A549 (cell line): ENCODE data around the gene PLEKHG3. TPM values are rescaled to one million over a fixed set of nuclear protein-coding genes. Genes with fewer than 3 reads are reported as not detected.

Source experiments
- ATAC-seq, 2 experiments: fragments of 200-7000 bp in 1 of 2; fragments of >200 bp in 1 of 2; cut with Nextera tagmentation in 1 of 2; cut with Tn5 transposase in 1 of 2; 3 replicates each; pipeline versions ENCODE4 v1.8.0 to v1.9.1; 2018 to 2020; ENCODE audit warnings: mild to moderate bottlenecking in 1 of 2, moderate library complexity in 1 of 2
- CTCF ChIA-PET: fragments of 300-600 bp; sonication (Branson Sonifier 250); formaldehyde crosslinking; extraction: SDS; loops from one replicate; lab custom pipeline; 2021; ENCODE audit warnings: antibody characterized with exemption, inconsistent platforms; lab: Yijun Ruan, JAX
- POLR2A ChIA-PET: fragments of 350-600 bp; formaldehyde crosslinking; extraction: SDS; loops from one replicate; lab custom pipeline; 2021; ENCODE audit warnings: antibody characterized with exemption, inconsistent platforms; lab: Yijun Ruan, JAX
- DNase-seq, 2 experiments: peaks; one replicate each; pipeline versions ENCODE4 v3.0.0 to v3.0.0-alpha.2; 2011 to 2016; ENCODE audit warnings: low read depth in 1 of 2, low spot score in 1 of 2
- FAIRE-seq: peaks from 2 replicates; lab custom pipeline; 2011; peaks lifted over from hg19 to GRCh38; lab: Jason Lieb, UNC
- H3K27ac ChIP-seq, 2 experiments: fragments of >200 bp; sonication (Bioruptor Twin); formaldehyde crosslinking; 3 replicates each; pipeline ENCODE4 v1.5.1; 2016 to 2017
- H3K4me1 ChIP-seq: fragments of >200 bp; sonication (Bioruptor Twin); formaldehyde crosslinking; 3 replicates; pipeline ENCODE4 v1.6.1; 2016
- H3K4me2 ChIP-seq: fragments of >200 bp; sonication (Bioruptor Twin); formaldehyde crosslinking; 3 replicates; pipeline ENCODE4 v1.6.1; 2016
- H3K4me3 ChIP-seq: fragments of >200 bp; sonication (Bioruptor Twin); formaldehyde crosslinking; 3 replicates; pipeline ENCODE4 v1.5.1; 2016
- H3K9me3 ChIP-seq: fragments of >200 bp; sonication (Bioruptor Twin); formaldehyde crosslinking; 3 replicates; pipeline ENCODE4 v1.6.1; 2016
- CEBPB ChIP-seq, 2 experiments: fragments of >200 bp in 1 of 2; sonication (Bioruptor Twin) in 1 of 2; formaldehyde crosslinking in 1 of 2; IDR thresholded peaks; 2 replicates each; pipeline ENCODE4 v1.6.1; 2012 to 2016
- CHD2 ChIP-seq: fragments of 150-350 bp; IDR thresholded peaks from 2 replicates; pipeline ENCODE4 v1.6.1; 2014; ENCODE audit warnings: low read length; ENCODE audit not compliant: partially characterized antibody
- EHMT2 ChIP-seq: fragments of 200-600 bp; sonication (generic); IDR thresholded peaks from 2 replicates; pipeline ENCODE4 v1.6.1; 2016; ENCODE audit warnings: antibody characterized with exemption, low read depth, mild to moderate bottlenecking, moderate library complexity
- EP300 ChIP-seq, 2 experiments: fragments of >200 bp; sonication (Bioruptor Twin); formaldehyde crosslinking; IDR thresholded peaks; 2 replicates in 1 of 2; 3 replicates in 1 of 2; pipeline ENCODE4 v1.6.1; 2016 to 2017
- ESRRA ChIP-seq: fragments of 150-350 bp; IDR thresholded peaks from 2 replicates; pipeline ENCODE4 v1.6.1; 2014; ENCODE audit warnings: mild to moderate bottlenecking, low read length, borderline replicate concordance
- HDAC2 ChIP-seq: fragments of 200-600 bp; sonication (generic); IDR thresholded peaks from 2 replicates; pipeline ENCODE4 v1.6.1; 2016
- HEYL ChIP-seq: fragments of 250-450 bp; sonication (Bioruptor Pico); IDR thresholded peaks from 2 replicates; pipeline ENCODE4 v1.8.0; 2021; ENCODE audit warnings: mild to moderate bottlenecking, moderate library complexity
- HOXB5 ChIP-seq: fragments of 250-450 bp; sonication (Bioruptor Pico); IDR thresholded peaks from 2 replicates; pipeline ENCODE4 v1.5.0; 2020; ENCODE audit warnings: mild to moderate bottlenecking, moderate library complexity
- KDM1A ChIP-seq: fragments of 200-600 bp; sonication (generic); IDR thresholded peaks from 2 replicates; pipeline ENCODE4 v1.6.1; 2016; ENCODE audit warnings: low read depth, mild to moderate bottlenecking
- MAFK ChIP-seq: fragments of 450-650 bp; IDR thresholded peaks from 2 replicates; pipeline ENCODE4 v1.6.1; 2014; ENCODE audit not compliant: partially characterized antibody
- MAZ ChIP-seq: fragments of 150-350 bp; IDR thresholded peaks from 2 replicates; pipeline ENCODE4 v1.6.1; 2014; ENCODE audit warnings: antibody characterized with exemption, low read depth, low read length, borderline replicate concordance
- MYC ChIP-seq: IDR thresholded peaks from 2 replicates; pipeline ENCODE4 v1.6.1; 2012; ENCODE audit warnings: mild to moderate bottlenecking, inconsistent platforms, low read length, improper control_type of control experiment, borderline replicate concordance
- NPAS2 ChIP-seq: fragments of 250-450 bp; sonication (Bioruptor Pico); IDR thresholded peaks from 2 replicates; pipeline ENCODE4 v1.8.0; 2022; ENCODE audit warnings: mild to moderate bottlenecking, moderate library complexity, borderline replicate concordance
- NR3C1 ChIP-seq: fragments of >200 bp; sonication (Bioruptor Twin); formaldehyde crosslinking; IDR thresholded peaks from 3 replicates; pipeline ENCODE4 v1.6.1; 2017
- PHF8 ChIP-seq: fragments of 200-600 bp; sonication (generic); IDR thresholded peaks from 2 replicates; pipeline ENCODE4 v1.6.1; 2016; ENCODE audit warnings: low read depth, mild to moderate bottlenecking, antibody characterized with exemption, moderate library complexity, borderline replicate concordance
- RFX5 ChIP-seq: fragments of 450-650 bp; IDR thresholded peaks from 2 replicates; pipeline ENCODE4 v1.7.1; 2014; ENCODE audit warnings: antibody characterized with exemption, mild to moderate bottlenecking, moderate library complexity
- RNF2 ChIP-seq: fragments of 200-600 bp; sonication (generic); IDR thresholded peaks from 2 replicates; pipeline ENCODE4 v1.6.1; 2016; ENCODE audit warnings: low read depth, mild to moderate bottlenecking, antibody characterized with exemption, moderate library complexity, borderline replicate concordance
- SMC3 ChIP-seq: fragments of >200 bp; sonication (Bioruptor Twin); formaldehyde crosslinking; IDR thresholded peaks from 3 replicates; pipeline ENCODE4 v1.6.1; 2018; ENCODE audit warnings: inconsistent platforms
- ZFP36 ChIP-seq: fragments of 450-650 bp; IDR thresholded peaks from 2 replicates; pipeline ENCODE4 v1.6.1; 2014; ENCODE audit warnings: borderline replicate concordance; ENCODE audit not compliant: partially characterized antibody
- ZSCAN20 ChIP-seq: fragments of 250-450 bp; sonication (Bioruptor Pico); IDR thresholded peaks from 2 replicates; pipeline ENCODE4 v1.8.0; 2022; ENCODE audit warnings: mild to moderate bottlenecking, moderate library complexity
- WGBS: methylation state at CpG from one replicate; pipeline ENCODE4 v1.1.6; 2017; ENCODE audit errors: missing lambda C conversion rate; 5-methylcytosine and 5-hydroxymethylcytosine counted together
- polyA plus RNA-seq, 4 experiments: library from polyadenylated mRNA; depleted of rRNA in 3 of 4; stranded (reverse); fragments of >200 nt; fragmentation: RNase III in 1 of 4; extraction: RNeasy Plus Mini Kit Qiagen cat#74134 plus additional on column Dnase treatment in 1 of 4; gene quantifications; 2 replicates in 3 of 4; 3 replicates in 1 of 4; pipeline ENCODE4 v1.2.3, GENCODE V29; 2011 to 2017
- TF ChIP-seq, protein P1 (sequence below): fragments of 150-350 bp; IDR thresholded peaks from 2 replicates; pipeline ENCODE4 v1.6.1; 2014; ENCODE audit warnings: low read depth, mild to moderate bottlenecking, low read length
- TF ChIP-seq, protein P2 (sequence below): fragments of 250-450 bp; sonication (Bioruptor Pico); IDR thresholded peaks from 2 replicates; pipeline ENCODE4 v1.5.0; 2020; ENCODE audit warnings: low read depth, mild to moderate bottlenecking, moderate library complexity
- TF ChIP-seq, protein P3 (sequence below): fragments of >200 bp; sonication (Bioruptor Twin); formaldehyde crosslinking; IDR thresholded peaks from 2 replicates; pipeline ENCODE4 v1.6.1; 2016
- TF ChIP-seq, protein P4 (sequence below): fragments of >200 bp; sonication (Bioruptor Twin); formaldehyde crosslinking; IDR thresholded peaks from 3 replicates; pipeline ENCODE4 v1.6.1; 2016
- TF ChIP-seq, protein P5 (sequence below): fragments of >200 bp; sonication (Bioruptor Twin); formaldehyde crosslinking; IDR thresholded peaks from 3 replicates; pipeline ENCODE4 v1.5.1; 2016
- TF ChIP-seq, protein P6 (sequence below): fragments of 450-650 bp; IDR thresholded peaks from 2 replicates; pipeline ENCODE4 v1.6.1; 2014; ENCODE audit warnings: antibody characterized with exemption

The PLEKHG3 gene
- polyA plus RNA-seq, 2 of the 4 experiments (the other 2 are of a cell fraction): 21.9 to 30.5 TPM

DNA sequence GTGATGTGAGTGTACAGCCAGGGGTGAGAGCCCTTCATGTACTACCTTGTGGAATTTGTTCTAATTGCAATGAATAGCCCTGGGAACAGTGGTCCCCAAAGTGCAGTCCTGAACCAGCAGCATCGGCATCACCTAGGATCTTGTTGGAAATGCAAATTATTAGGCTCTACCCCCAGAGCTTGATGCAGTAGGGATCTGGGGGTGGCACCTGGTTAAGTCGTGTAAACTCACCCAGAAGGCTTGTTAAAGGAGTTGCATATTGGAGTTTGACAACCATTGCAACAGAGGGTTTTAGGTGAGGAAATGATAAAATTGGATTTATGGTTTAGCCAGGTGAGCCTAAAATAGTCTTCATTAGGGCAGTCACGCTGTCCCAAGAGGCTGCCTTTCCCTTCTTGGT lies 73.2 kb downstream of the PLEKHG3 start:
- DNase-seq: no peak
- Histone ChIP-seq H3K4me1 (no peaks in the 10 kb centered on the region), H3K4me3 (no peak overlapping the region), H3K27ac (no peak overlapping the region), H3K9me3 (no peaks in the 10 kb centered on the region), H3K4me2 (no peak overlapping the region)
- FAIRE-seq: no peak
- ATAC-seq: no peak
- ChIA-PET CTCF (interaction anchor here (1.1 to 12.5 kb wide), 4 partner anchors 12 to 140 kb away, joined by 3 to 102 read pairs (median 46); no protein-coding TSS in a partner anchor), POLR2A (no interaction called here)
- no peak for TF ChIP-seq ZFP36
- no peak for TF ChIP-seq SMC3
- TF ChIP-seq MAZ: no peak
- no peak for TF ChIP-seq NR3C1
- TF ChIP-seq HOXB5 (CRISPR knock-in tag): no peak
- TF ChIP-seq, protein P1, sequence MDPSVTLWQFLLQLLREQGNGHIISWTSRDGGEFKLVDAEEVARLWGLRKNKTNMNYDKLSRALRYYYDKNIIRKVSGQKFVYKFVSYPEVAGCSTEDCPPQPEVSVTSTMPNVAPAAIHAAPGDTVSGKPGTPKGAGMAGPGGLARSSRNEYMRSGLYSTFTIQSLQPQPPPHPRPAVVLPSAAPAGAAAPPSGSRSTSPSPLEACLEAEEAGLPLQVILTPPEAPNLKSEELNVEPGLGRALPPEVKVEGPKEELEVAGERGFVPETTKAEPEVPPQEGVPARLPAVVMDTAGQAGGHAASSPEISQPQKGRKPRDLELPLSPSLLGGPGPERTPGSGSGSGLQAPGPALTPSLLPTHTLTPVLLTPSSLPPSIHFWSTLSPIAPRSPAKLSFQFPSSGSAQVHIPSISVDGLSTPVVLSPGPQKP: no peak
- no peak for TF ChIP-seq EP300 (IDR thresholded peaks at IDR 0.05)
- TF ChIP-seq, protein P2, sequence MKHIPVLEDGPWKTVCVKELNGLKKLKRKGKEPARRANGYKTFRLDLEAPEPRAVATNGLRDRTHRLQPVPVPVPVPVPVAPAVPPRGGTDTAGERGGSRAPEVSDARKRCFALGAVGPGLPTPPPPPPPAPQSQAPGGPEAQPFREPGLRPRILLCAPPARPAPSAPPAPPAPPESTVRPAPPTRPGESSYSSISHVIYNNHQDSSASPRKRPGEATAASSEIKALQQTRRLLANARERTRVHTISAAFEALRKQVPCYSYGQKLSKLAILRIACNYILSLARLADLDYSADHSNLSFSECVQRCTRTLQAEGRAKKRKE (CRISPR knock-in tag): no peak
- no peak for TF ChIP-seq PHF8
- TF ChIP-seq, protein P3, sequence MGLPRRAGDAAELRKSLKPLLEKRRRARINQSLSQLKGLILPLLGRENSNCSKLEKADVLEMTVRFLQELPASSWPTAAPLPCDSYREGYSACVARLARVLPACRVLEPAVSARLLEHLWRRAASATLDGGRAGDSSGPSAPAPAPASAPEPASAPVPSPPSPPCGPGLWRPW: no peak
- no peak for TF ChIP-seq KDM1A
- TF ChIP-seq EHMT2: no peak
- TF ChIP-seq NPAS2 (CRISPR knock-in tag): no peak
- WGBS: 72% methylated on average over 3 of the region's 3 CpGs

DNA sequence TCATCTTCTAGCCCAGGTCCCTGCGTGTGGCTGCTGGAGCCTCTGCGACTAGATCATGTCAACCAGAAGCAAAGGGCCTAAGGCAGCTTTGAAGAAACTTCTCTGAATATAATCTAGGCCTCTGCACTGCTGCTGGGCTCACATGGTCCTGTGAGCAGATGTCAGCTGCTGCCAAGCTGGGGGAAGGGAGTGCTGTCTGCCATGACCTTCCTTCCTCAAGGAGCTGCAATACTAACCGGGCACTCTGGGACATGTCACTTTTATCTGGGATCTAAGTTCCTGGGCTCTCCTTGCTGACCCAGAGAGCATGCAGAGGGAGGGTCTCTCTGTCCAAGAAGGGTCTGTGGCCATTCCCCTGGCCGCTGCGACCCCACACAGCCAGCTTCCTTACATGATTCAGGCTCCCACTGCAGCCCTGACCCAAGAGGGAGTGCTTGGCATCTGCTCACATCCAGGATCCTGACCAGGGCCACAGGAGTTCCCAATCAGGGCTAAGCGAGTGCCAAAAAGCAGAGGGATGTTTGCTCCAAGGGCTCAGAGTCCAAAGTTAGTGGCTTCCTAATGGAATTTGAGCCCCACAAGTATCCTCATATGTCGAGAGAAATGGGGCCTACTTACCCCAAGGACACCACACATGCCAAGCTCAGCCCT lies 74.0 kb downstream of the PLEKHG3 start:
- ATAC-seq: no peak
- Histone ChIP-seq H3K9me3 (no peaks in the 10 kb centered on the region), H3K4me1 (no peaks in the 10 kb centered on the region), H3K27ac (no peak overlapping the region), H3K4me2 (no peak overlapping the region), H3K4me3 (no peak overlapping the region)
- DNase-seq: no peak
- no peak for TF ChIP-seq RNF2
- TF ChIP-seq, protein P4, sequence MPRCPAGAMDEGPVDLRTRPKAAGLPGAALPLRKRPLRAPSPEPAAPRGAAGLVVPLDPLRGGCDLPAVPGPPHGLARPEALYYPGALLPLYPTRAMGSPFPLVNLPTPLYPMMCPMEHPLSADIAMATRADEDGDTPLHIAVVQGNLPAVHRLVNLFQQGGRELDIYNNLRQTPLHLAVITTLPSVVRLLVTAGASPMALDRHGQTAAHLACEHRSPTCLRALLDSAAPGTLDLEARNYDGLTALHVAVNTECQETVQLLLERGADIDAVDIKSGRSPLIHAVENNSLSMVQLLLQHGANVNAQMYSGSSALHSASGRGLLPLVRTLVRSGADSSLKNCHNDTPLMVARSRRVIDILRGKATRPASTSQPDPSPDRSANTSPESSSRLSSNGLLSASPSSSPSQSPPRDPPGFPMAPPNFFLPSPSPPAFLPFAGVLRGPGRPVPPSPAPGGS: no peak
- TF ChIP-seq PHF8: no peak
- no peak for TF ChIP-seq KDM1A
- TF ChIP-seq ZSCAN20: no peak
- TF ChIP-seq CEBPB (IDR thresholded peaks at IDR 0.05): no peak
- no peak for TF ChIP-seq HEYL (CRISPR knock-in tag)
- no peak for TF ChIP-seq RFX5
- no peak for TF ChIP-seq ESRRA
- TF ChIP-seq, protein P5, sequence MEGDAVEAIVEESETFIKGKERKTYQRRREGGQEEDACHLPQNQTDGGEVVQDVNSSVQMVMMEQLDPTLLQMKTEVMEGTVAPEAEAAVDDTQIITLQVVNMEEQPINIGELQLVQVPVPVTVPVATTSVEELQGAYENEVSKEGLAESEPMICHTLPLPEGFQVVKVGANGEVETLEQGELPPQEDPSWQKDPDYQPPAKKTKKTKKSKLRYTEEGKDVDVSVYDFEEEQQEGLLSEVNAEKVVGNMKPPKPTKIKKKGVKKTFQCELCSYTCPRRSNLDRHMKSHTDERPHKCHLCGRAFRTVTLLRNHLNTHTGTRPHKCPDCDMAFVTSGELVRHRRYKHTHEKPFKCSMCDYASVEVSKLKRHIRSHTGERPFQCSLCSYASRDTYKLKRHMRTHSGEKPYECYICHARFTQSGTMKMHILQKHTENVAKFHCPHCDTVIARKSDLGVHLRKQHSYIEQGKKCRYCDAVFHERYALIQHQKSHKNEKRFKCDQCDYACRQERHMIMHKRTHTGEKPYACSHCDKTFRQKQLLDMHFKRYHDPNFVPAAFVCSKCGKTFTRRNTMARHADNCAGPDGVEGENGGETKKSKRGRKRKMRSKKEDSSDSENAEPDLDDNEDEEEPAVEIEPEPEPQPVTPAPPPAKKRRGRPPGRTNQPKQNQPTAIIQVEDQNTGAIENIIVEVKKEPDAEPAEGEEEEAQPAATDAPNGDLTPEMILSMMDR: no peak
- TF ChIP-seq MYC: no peak
- TF ChIP-seq CHD2: no peak
- no peak for TF ChIP-seq MAFK
- no peak for TF ChIP-seq HDAC2
- no peak for TF ChIP-seq EP300 (IDR thresholded peaks at IDR 0.05)
- TF ChIP-seq, protein P6, sequence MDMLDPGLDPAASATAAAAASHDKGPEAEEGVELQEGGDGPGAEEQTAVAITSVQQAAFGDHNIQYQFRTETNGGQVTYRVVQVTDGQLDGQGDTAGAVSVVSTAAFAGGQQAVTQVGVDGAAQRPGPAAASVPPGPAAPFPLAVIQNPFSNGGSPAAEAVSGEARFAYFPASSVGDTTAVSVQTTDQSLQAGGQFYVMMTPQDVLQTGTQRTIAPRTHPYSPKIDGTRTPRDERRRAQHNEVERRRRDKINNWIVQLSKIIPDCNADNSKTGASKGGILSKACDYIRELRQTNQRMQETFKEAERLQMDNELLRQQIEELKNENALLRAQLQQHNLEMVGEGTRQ: no peak
- CTCF ChIA-PET: interaction anchor here (0.7 to 12.5 kb wide), 6 partner anchors 13 to 141 kb away, joined by 3 to 102 read pairs (median 8); no protein-coding TSS in a partner anchor
- no peak for FAIRE-seq
- 79% methylated on average over 5 of the region's 7 CpGs for WGBS
- POLR2A ChIA-PET: no interaction called here
